Embryonic facial prominence (tissue), 1 donor: ENCODE results near the gene FAM162A.

Experiments used
- DNase-seq: peaks from one replicate; pipeline ENCODE4 v3.0.0-alpha.2; 2016; ENCODE audit errors: extremely low spot score

FAM162A gene

GRCh38 chr3:122387709-122388108 lies 3.7 kb downstream of the FAM162A start:
- DNase-seq = no peak

GRCh38 chr3:122389197-122389596 lies 5.2 kb downstream of the FAM162A start:
- no peak for DNase-seq

- DNase-seq = no peak
These were observed 5.9 kb downstream of the FAM162A start for GRCh38 chr3:122389892-122390291.

- DNase-seq = no peak
These were observed 6.7 kb downstream of the FAM162A start for GRCh38 chr3:122390665-122391064.

DNA sequence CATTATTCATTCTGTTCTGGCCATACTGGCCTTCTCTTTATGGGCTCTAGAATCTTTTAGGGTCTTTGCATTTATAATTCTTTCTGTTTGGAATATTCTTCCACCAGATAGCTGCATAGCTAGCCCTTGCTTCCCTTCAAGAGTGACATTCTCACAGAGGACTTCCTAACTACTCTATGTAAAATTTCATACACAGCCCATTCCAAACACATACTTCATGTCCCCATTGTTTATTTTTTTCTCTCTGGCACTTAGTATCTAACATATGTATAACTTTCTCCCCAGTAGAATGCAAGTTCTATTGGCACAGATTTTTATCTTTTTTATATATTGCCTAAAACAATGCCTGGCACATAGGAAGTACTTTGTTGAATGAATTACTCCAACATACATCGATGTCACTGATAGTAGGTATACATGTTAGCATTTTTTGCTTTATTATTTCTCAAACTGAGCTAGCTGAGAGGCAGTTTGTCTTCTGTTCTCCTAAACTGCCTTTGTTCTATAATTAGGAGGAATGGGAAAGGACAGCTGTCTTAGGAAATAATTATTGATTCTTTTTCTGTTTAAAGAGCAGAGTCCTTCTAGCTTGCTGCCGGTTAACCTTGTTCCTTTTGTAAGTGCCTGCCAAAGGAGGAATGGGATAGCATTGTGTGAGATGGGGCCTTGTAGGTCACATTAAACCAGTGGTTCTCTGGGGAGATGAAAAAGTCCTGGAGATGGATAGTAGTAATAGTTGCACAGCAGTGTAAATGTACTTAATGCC lies 7.9 kb downstream of the FAM162A start:
- DNase-seq = no peak

DNA sequence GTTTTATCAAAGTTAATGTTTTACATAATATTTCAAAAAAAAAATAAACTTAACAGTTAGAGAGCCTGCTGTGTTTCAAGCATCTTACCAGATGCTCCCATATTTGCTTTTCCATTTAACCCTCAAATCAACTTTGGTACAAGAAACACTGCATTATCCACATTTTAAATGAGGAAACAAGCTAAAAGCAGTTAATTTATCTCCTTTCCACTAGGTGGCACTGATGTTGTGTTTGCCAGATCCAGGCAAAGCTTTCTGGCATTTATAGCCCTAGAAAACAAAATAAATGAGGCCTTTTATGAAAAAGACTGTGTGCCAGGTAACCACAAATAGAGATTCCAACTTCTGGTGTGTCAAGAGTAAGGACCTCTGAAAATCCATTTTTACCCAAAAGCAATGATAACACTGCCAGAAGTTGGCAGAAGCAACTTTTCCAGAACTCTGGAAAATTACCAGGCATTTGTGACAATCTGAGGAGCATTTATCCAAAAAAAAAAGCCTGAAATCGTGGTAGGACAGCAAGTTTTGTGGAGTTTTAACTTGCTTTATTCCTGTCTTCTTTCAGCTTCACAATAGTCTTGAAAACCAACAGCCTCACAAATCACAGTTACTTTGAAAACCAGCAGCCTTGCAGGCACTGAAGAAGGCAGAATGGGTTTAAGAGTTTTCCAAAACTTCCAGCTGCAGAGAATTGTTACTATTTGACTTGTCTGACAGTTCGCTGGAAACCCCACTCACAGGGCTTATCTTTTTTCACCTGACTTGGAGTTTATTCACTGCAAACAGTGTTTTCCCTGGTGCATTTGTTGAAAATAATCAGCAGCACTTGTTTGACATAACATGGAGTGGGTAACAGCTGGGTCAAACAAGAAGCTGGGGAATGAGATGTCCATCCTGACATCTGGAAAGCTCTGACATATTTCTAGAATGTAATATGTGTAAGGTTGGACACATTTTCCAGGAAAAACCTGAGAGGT lies 9.2 kb downstream of the FAM162A start:
- no peak for DNase-seq

DNA sequence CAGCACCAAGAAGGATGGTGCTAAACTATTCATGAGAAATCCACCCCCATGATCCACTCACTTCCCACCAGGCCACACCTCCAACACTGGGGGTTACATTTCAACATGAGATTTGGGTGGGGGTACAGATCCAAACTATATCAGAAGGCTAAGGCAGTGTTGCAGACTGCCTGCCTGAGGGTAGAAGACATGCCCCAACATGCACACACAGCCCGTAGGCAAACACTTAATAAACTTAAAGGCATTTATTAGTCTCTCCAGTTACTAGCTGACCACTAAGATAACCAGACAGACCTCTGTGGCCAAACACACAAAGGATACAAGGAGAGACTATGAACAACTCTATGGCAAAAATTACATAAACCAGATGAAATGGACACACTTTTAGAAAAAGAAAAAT lies 10.2 kb downstream of the FAM162A start:
- DNase-seq = no peak

- DNase-seq = no peak
These were observed 11.6 kb downstream of the FAM162A start for GRCh38 chr3:122395582-122395981.

GRCh38 chr3:122396511-122396910 lies 12.5 kb downstream of the FAM162A start:
- no peak for DNase-seq

DNA sequence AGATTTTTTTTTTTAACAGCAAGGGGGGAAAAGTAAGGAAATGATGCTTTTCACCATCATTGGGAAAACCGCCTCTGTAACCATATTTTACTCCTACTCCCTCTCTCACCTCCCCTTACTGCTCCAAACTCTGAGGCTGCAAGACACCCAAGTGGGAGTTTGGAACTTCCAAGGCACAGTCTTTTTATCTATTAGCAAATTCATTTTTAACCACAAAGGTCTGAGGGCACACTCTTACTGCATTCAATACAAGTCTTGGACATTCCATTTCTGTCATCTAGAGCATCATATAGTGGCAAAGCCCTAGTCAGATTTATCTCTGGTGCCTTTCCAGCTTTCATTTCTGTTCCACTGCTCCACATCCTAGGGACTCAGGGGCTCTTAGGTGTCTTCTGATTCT lies 13.2 kb downstream of the FAM162A start:
- no peak for DNase-seq

DNA sequence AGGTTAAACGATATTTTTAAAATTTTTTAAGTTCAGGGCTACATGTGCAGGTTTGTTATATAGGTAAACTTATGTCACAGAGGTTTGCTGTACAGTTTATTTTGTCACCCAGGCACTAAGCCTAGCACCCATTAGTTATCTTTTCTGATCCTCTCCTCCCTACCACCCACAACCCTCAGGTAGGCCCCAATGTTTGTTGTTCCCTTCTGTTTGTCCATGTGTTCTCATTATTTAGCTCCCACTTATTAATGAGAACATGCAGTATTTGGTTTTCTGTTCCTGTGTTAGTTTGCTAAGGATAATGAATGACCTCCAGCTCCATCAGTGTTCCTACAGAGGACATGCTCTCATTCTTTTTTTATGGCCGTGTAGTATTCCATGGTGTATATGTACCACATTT lies 14.9 kb downstream of the FAM162A start:
- DNase-seq = no peak

GRCh38 chr3:122403489-122403888 lies 19.5 kb downstream of the FAM162A start:
- no peak for DNase-seq

DNA sequence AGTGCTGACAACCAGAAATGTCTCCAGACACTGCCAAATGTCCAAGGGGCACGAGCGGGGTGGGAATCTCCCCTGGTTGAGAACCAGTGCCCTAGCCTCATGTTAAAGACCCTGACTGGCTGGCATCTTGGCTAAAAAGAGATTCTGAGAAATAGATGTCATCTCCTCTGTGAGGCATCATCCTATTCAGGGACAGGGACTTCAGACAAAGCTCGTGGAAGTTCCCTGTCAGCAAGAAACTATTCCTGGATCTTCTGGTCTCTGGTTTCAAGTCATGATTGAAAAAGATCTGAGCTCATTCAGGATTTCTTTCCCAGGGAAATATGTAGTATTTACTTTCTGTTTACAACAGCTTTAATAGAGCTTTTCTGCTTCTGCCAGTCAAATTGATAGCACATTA lies 21.0 kb downstream of the FAM162A start:
- no peak for DNase-seq

- no peak for DNase-seq
These were observed 22.2 kb downstream of the FAM162A start for GRCh38 chr3:122406198-122406597.

DNA sequence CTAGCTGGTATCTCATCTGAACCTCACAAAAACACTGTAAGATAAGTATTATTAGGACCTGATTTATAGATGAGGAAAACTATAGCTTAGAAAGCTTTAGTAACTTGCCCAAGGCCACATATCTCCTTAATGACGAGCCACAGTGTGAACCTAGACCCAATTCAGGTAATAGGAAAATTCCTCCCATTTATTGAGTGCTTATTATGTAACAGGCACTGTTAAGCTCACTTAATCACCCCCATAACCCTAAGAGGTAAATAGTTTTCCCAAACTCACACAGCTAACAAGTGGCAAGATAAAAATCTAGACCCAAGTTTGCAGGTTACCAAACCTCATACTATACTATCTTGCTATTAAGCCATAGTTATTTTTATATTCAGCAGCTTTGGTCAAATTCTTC lies 24.0 kb downstream of the FAM162A start:
- no peak for DNase-seq

- no peak for DNase-seq
These were observed 25.5 kb downstream of the FAM162A start for GRCh38 chr3:122409446-122409845.

- DNase-seq = no peak
These were observed 26.1 kb downstream of the FAM162A start for GRCh38 chr3:122410111-122410510.

DNA sequence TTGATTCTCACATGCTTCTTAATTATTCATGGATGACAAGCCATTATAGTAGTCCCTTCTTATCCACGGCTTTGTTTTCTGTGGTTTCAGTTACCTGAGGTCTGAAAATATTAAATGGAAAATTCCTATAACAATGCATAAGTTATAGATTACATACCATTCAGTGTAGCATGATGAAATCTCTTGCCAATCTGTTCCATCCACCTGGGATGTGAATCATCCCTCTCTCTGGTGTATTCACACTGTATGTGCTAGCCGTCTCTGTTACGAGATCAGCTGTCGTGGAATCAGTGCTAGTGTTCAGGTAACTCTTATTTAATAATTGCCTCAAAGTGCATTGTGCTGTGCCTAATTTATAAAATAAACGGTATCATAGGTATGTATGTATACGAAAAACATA lies 26.7 kb downstream of the FAM162A start:
- no peak for DNase-seq

- DNase-seq = no peak
These were observed 30.4 kb downstream of the FAM162A start for GRCh38 chr3:122414391-122414790.

GRCh38 chr3:122415104-122415744 lies 31.2 kb downstream of the FAM162A start:
- no peak for DNase-seq

- DNase-seq = peak; percentile 92
These were observed 32.0 kb downstream of the FAM162A start, which contains the start of gene WDR5B for GRCh38 chr3:122415762-122416654. Gene WDR5B (minus strand): TSS chr3:122416062. CDS start chr3:122415528, 534 bp downstream.
